Muscle layer of colon (tissue), 2 donors: ENCODE data around the gene CBX4.

ENCODE experiments used
- H3K27ac ChIP-seq: one replicate; pipeline ENCODE4 v1.7.0; 2013; ENCODE audit warnings: low read depth, mild to moderate bottlenecking, low read length, moderate library complexity
- H3K27me3 ChIP-seq, 2 donors: one replicate each; pipeline ENCODE4 v1.7.0; 2013; ENCODE audit warnings: low read length in 2 of 2, mild to moderate bottlenecking in 2 of 2; ENCODE audit not compliant: insufficient read depth in 2 of 2, control insufficient read depth in 1 of 2
- H3K36me3 ChIP-seq: one replicate; pipeline ENCODE4 v1.7.0; 2013; ENCODE audit warnings: mild to moderate bottlenecking, low read length; ENCODE audit not compliant: insufficient read depth
- H3K4me1 ChIP-seq: one replicate; pipeline ENCODE4 v1.7.0; 2013; ENCODE audit warnings: mild to moderate bottlenecking, low read length; ENCODE audit not compliant: insufficient read depth
- H3K4me3 ChIP-seq, 2 donors: one replicate each; pipeline ENCODE4 v1.7.0; 2013; ENCODE audit warnings: low read length in 2 of 2, low read depth in 1 of 2, mild to moderate bottlenecking in 1 of 2, moderate library complexity in 1 of 2
- H3K9ac ChIP-seq: one replicate; pipeline ENCODE4 v1.7.0; 2013; ENCODE audit warnings: low read length
- H3K9me3 ChIP-seq: one replicate; pipeline ENCODE4 v1.7.0; 2013; ENCODE audit warnings: mild to moderate bottlenecking, low read length
- donor health status: abdominal sarcoma.
- donor health status: Adenocarcinoma of cecum.

The CBX4 gene

GRCh38 chr17:79803997-79804855 is 35.0 kb downstream of the CBX4 start:
- Histone ChIP-seq H3K4me3 (no peak overlapping the region), H3K9me3 (peaks cover 10% of the 10 kb centered on the region), H3K27me3 (peaks cover 99 to 100% of the 10 kb centered on the region in 2 donors), H3K36me3 (no peaks in the 10 kb centered on the region), H3K9ac (no peak overlapping the region), H3K4me1 (peaks cover 12% of the 10 kb centered on the region), H3K27ac (no peak overlapping the region)

- no peaks in the 10 kb centered on the region for H3K36me3 ChIP-seq
- H3K9ac ChIP-seq = no peak overlapping the region
- H3K27ac ChIP-seq = no peak overlapping the region
- H3K9me3 ChIP-seq = peaks cover 10% of the 10 kb centered on the region
- peaks cover 99 to 100% of the 10 kb centered on the region in 2 donors for H3K27me3 ChIP-seq
- no peak overlapping the region for H3K4me3 ChIP-seq
- peaks cover 19% of the 10 kb centered on the region for H3K4me1 ChIP-seq
Observed at GRCh38 chr17:79803421-79803996, 35.7 kb downstream of the CBX4 start.

- H3K9ac ChIP-seq = no peak overlapping the region
- peaks cover 96 to 100% of the 10 kb centered on the region in 2 donors for H3K27me3 ChIP-seq
- H3K4me3 ChIP-seq = no peak overlapping the region
- H3K4me1 ChIP-seq = peaks cover 25% of the 10 kb centered on the region
- no peaks in the 10 kb centered on the region for H3K36me3 ChIP-seq
- H3K9me3 ChIP-seq = peaks cover 10% of the 10 kb centered on the region
- H3K27ac ChIP-seq = no peak overlapping the region
Observed at GRCh38 chr17:79802736-79803420, 36.4 kb downstream of the CBX4 start.

- peaks cover 10% of the 10 kb centered on the region for H3K9me3 ChIP-seq
- H3K27me3 ChIP-seq = peaks cover 89 to 96% of the 10 kb centered on the region in 2 donors
- H3K36me3 ChIP-seq = no peaks in the 10 kb centered on the region
- no peak overlapping the region for H3K27ac ChIP-seq
- no peak overlapping the region for H3K4me3 ChIP-seq
- H3K4me1 ChIP-seq = peaks cover 27% of the 10 kb centered on the region
- no peak overlapping the region for H3K9ac ChIP-seq
Observed at GRCh38 chr17:79802039-79802735, 37.1 kb downstream of the CBX4 start.

GRCh38 chr17:79801156-79802038 is 37.8 kb downstream of the CBX4 start:
- H3K27me3 ChIP-seq = peaks cover 81 to 88% of the 10 kb centered on the region in 2 donors
- no peaks in the 10 kb centered on the region for H3K36me3 ChIP-seq
- peaks cover 28% of the 10 kb centered on the region for H3K4me1 ChIP-seq
- H3K9me3 ChIP-seq = peaks cover 10% of the 10 kb centered on the region
- no peak overlapping the region for H3K4me3 ChIP-seq
- H3K9ac ChIP-seq = no peak overlapping the region
- H3K27ac ChIP-seq = no peak overlapping the region

- Histone ChIP-seq H3K4me3 (no peak overlapping the region), H3K4me1 (peaks cover 34% of the 10 kb centered on the region), H3K27ac (no peak overlapping the region), H3K9ac (no peak overlapping the region), H3K36me3 (no peaks in the 10 kb centered on the region), H3K27me3 (peaks cover 73 to 79% of the 10 kb centered on the region in 2 donors), H3K9me3 (peaks cover 10% of the 10 kb centered on the region)
Observed at GRCh38 chr17:79800325-79801155, 38.7 kb downstream of the CBX4 start.

- Histone ChIP-seq H3K36me3 (no peaks in the 10 kb centered on the region), H3K4me1 (peaks cover 34% of the 10 kb centered on the region), H3K4me3 (no peak overlapping the region), H3K27me3 (peaks cover 65 to 74% of the 10 kb centered on the region in 2 donors), H3K27ac (no peak overlapping the region), H3K9ac (no peak overlapping the region), H3K9me3 (peaks cover 10% of the 10 kb centered on the region)
Observed at GRCh38 chr17:79799538-79800324, 39.5 kb downstream of the CBX4 start.

GRCh38 chr17:79799174-79799537 is 40.1 kb downstream of the CBX4 start:
- no peaks in the 10 kb centered on the region for H3K36me3 ChIP-seq
- peaks cover 34% of the 10 kb centered on the region for H3K4me1 ChIP-seq
- peaks cover 10% of the 10 kb centered on the region for H3K9me3 ChIP-seq
- no peak overlapping the region for H3K9ac ChIP-seq
- H3K27me3 ChIP-seq = peaks cover 59 to 74% of the 10 kb centered on the region in 2 donors
- H3K4me3 ChIP-seq = no peak overlapping the region
- no peak overlapping the region for H3K27ac ChIP-seq

- Histone ChIP-seq H3K9ac (no peak overlapping the region), H3K36me3 (no peaks in the 10 kb centered on the region), H3K4me3 (peak overlapping the region in 1 of 2 donors; percentile 39), H3K9me3 (peaks cover 10% of the 10 kb centered on the region), H3K27ac (no peak overlapping the region), H3K27me3 (peaks cover 59 to 74% of the 10 kb centered on the region in 2 donors), H3K4me1 (peaks cover 39% of the 10 kb centered on the region)
Observed at GRCh38 chr17:79798299-79799173, 40.7 kb downstream of the CBX4 start.
